Measurements from ENCODE around the gene TTLL13.

DNA sequence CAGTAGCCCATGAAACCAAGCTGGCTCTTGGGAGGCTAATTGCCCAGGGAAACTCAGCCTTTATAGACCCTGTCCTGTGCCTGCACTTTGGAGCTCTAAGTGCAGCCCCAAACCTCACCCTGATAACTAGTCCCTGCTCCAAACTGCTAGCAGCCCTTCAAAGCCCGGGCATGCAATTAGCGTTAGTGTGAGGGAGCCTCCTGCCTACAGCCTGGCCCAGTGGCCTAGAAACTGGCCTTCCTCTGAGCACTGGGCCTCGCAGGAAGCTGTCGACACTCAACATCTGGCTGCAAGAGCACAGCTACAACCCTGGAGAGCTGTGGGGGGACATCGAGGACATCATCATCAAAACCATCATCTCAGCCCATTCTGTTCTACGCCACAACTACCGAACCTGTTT lies 8.4 kb downstream of the TTLL13 start:
- no peak for TF ChIP-seq EZH2 (IDR thresholded peaks at IDR 0.05; ENCODE audit: borderline replicate concordance, low read depth, low read length, poor library complexity, severe bottlenecking)
- TF ChIP-seq, protein P1, sequence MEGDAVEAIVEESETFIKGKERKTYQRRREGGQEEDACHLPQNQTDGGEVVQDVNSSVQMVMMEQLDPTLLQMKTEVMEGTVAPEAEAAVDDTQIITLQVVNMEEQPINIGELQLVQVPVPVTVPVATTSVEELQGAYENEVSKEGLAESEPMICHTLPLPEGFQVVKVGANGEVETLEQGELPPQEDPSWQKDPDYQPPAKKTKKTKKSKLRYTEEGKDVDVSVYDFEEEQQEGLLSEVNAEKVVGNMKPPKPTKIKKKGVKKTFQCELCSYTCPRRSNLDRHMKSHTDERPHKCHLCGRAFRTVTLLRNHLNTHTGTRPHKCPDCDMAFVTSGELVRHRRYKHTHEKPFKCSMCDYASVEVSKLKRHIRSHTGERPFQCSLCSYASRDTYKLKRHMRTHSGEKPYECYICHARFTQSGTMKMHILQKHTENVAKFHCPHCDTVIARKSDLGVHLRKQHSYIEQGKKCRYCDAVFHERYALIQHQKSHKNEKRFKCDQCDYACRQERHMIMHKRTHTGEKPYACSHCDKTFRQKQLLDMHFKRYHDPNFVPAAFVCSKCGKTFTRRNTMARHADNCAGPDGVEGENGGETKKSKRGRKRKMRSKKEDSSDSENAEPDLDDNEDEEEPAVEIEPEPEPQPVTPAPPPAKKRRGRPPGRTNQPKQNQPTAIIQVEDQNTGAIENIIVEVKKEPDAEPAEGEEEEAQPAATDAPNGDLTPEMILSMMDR (conservative IDR thresholded peaks at IDR 0.05; ENCODE audit: low read depth, low read length), result no peak
